D721Med (cell line): ENCODE results near the gene KLC1.

Experiments used
- DNase-seq: peaks from one replicate; pipeline ENCODE4 v3.0.0; 2011; ENCODE audit warnings: low spot score; ENCODE audit not compliant: insufficient read length
- FAIRE-seq: peaks from 2 replicates; lab custom pipeline; 2011; peaks lifted over from hg19 to GRCh38; lab: Jason Lieb, UNC
- CTCF ChIP-seq: IDR thresholded peaks from 2 replicates; pipeline ENCODE4 v1.5.1; 2012; ENCODE audit warnings: mild to moderate bottlenecking, control low read depth; ENCODE audit not compliant: insufficient read depth; ENCODE audit errors: missing control alignments

The KLC1 gene

GRCh38 chr14:103737432-103738045, 108.5 kb downstream of the KLC1 start:
- no peak for TF ChIP-seq CTCF
- FAIRE-seq = no peak
- no peak for DNase-seq

GRCh38 chr14:103738166-103738565, 109.2 kb downstream of the KLC1 start:
- no peak for TF ChIP-seq CTCF
- FAIRE-seq (no peak), DNase-seq (no peak)

- no peak for TF ChIP-seq CTCF
- no peak for FAIRE-seq
- DNase-seq = no peak
These were observed 109.9 kb downstream of the KLC1 start for GRCh38 chr14:103738701-103739451.

DNA sequence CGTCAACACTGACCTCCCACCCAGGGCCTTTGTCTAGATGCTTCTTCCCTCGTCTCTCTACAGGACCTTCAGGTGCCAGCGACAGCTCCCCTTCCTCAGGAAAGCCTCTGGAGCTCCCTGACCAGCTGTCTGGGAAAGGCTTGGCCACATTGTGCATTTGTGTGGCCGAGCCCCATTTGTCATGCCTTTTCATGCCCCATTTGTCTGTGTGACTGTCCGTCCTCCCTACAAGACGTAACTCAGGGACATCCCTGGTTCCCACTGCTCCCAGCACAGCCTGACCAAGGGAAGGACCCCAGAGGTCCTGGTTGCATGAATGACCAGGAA, 110.4 kb downstream of the KLC1 start:
- FAIRE-seq (no peak), DNase-seq (no peak)
- TF ChIP-seq CTCF = no peak

GRCh38 chr14:103739793-103740501, 110.9 kb downstream of the KLC1 start:
- FAIRE-seq (no peak), DNase-seq (no peak)
- no peak for TF ChIP-seq CTCF

DNA sequence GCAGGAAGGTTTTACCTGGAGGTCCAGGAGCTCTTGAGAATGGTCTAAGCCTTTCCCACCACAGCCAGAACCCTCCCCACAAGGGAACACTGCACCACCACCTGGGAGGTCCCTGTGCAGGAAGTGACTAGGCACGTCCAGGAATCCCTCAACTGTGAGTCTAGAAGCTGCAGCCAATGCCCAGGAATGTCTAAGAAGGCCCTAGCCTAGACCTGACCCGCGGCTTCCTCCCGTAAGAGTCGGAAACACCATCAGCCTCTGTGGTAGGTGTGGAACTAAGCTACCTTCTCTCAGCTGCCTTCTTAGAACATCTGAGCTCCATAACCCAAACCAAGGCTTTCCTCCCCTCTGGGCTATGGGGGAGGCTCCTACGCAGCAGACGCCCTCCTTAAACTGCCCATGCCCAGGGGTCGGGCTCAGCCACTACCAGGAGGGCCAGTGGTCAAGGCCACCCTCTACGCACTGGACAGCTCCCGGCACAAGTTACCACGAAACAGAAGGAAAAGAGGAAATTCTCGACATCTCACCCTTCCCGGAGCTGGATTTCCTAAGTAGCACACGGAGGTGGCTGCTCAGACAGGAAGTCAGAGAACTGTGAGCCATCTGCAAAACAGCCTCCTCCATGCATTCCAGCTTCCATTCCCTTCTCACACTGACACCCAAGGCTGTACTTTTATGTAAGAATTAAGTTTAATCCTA, 112.1 kb downstream of the KLC1 start:
- no peak for FAIRE-seq
- TF ChIP-seq CTCF = no peak
- no peak for DNase-seq
